GM12878 (cell line): Measurements from ENCODE around the gene MYBL2. TPM values are rescaled to one million over a fixed set of nuclear protein-coding genes. Genes with fewer than 3 reads are reported as not detected.

Source experiments
- ATF2 ChIP-seq: IDR thresholded peaks from 2 replicates; pipeline ENCODE4 v1.6.1; 2012; ENCODE audit warnings: low read length, inconsistent platforms
- BCL11A ChIP-seq: IDR thresholded peaks from 2 replicates; pipeline ENCODE4 v1.6.1; 2011; ENCODE audit warnings: low read depth, low read length
- CHD2 ChIP-seq: IDR thresholded peaks from 2 replicates; pipeline ENCODE4 v1.6.1; 2011; ENCODE audit warnings: low read depth, low read length, improper control_type of control experiment, borderline replicate concordance
- CREM ChIP-seq: IDR thresholded peaks from 2 replicates; pipeline ENCODE4 v1.6.1; 2014; ENCODE audit warnings: antibody characterized with exemption, low read depth
- DPF2 ChIP-seq: fragments of 450-650 bp; IDR thresholded peaks from 2 replicates; pipeline ENCODE4 v1.6.1; 2017; ENCODE audit warnings: mild to moderate bottlenecking
- EED ChIP-seq: sonication (generic); IDR thresholded peaks from 2 replicates; pipeline ENCODE4 v1.6.1; 2016; ENCODE audit warnings: antibody characterized with exemption, low read depth
- HCFC1 ChIP-seq: fragments of 150-350 bp; IDR thresholded peaks from 2 replicates; pipeline ENCODE4 v1.6.1; 2014; ENCODE audit warnings: low read length
- HDAC6 ChIP-seq: fragments of 200-600 bp; sonication (generic); IDR thresholded peaks from one replicate; pipeline ENCODE4 v1.8.0; 2017; ENCODE audit warnings: antibody characterized with exemption; ENCODE audit not compliant: unreplicated experiment
- IKZF1 ChIP-seq: fragments of 450-650 bp; conservative IDR thresholded peaks from 2 replicates; pipeline ENCODE4 v1.6.1; 2017; ENCODE audit warnings: antibody characterized with exemption, mild to moderate bottlenecking
- IKZF2 ChIP-seq, 2 experiments: fragments of 450-650 bp; IDR thresholded peaks; 2 replicates each; pipeline ENCODE4 v1.6.1; 2017; ENCODE audit warnings: mild to moderate bottlenecking in 2 of 2, moderate library complexity in 2 of 2
- MEF2B ChIP-seq: fragments of 450-650 bp; IDR thresholded peaks from 2 replicates; pipeline ENCODE4 v1.6.1; 2018; ENCODE audit warnings: mild to moderate bottlenecking, moderate library complexity; ENCODE audit not compliant: partially characterized antibody, poor library complexity, severe bottlenecking
- NFIC ChIP-seq: IDR thresholded peaks from 2 replicates; pipeline ENCODE4 v1.6.1; 2012; ENCODE audit warnings: low read depth, mild to moderate bottlenecking, inconsistent platforms, low read length, moderate library complexity
- NRF1 ChIP-seq: conservative IDR thresholded peaks from 2 replicates; pipeline ENCODE4 v1.6.1; 2011; ENCODE audit warnings: mild to moderate bottlenecking, low read depth, low read length, improper control_type of control experiment
- PML ChIP-seq: IDR thresholded peaks from 2 replicates; pipeline ENCODE4 v1.6.1; 2012; ENCODE audit warnings: low read length, inconsistent platforms
- RAD51 ChIP-seq: fragments of 450-650 bp; IDR thresholded peaks from 2 replicates; pipeline ENCODE4 v1.6.1; 2016; ENCODE audit warnings: moderate library complexity, mild to moderate bottlenecking, inconsistent platforms
- RELA ChIP-seq: fragments of 450-650 bp; IDR thresholded peaks from 2 replicates; pipeline ENCODE4 v1.8.0; 2014; ENCODE audit warnings: borderline replicate concordance; ENCODE audit not compliant: partially characterized antibody
- RUNX3 ChIP-seq: IDR thresholded peaks from 2 replicates; pipeline ENCODE4 v1.6.1; 2012; ENCODE audit warnings: low read length, inconsistent platforms
- SMAD1 ChIP-seq: fragments of 450-650 bp; IDR thresholded peaks from 2 replicates; pipeline ENCODE4 v1.6.1; 2018; ENCODE audit warnings: mild to moderate bottlenecking, low read depth; ENCODE audit not compliant: partially characterized antibody
- SMC3 ChIP-seq: IDR thresholded peaks from 2 replicates; pipeline ENCODE4 v1.6.1; 2011; ENCODE audit warnings: low read length, improper control_type of control experiment, borderline replicate concordance
- SP1 ChIP-seq: IDR thresholded peaks from one replicate; pipeline ENCODE4 v1.6.1; 2011; ENCODE audit warnings: low read depth, low read length
- TCF12 ChIP-seq: IDR thresholded peaks from 2 replicates; pipeline ENCODE4 v1.6.1; 2011; ENCODE audit warnings: low read depth, mild to moderate bottlenecking, low read length
- TCF3 ChIP-seq: IDR thresholded peaks from 2 replicates; pipeline ENCODE4 v1.6.1; 2012; ENCODE audit warnings: low read depth, mild to moderate bottlenecking, low read length, borderline replicate concordance; ENCODE audit not compliant: insufficient read depth
- WRNIP1 ChIP-seq: IDR thresholded peaks from 2 replicates; pipeline ENCODE4 v1.6.1; 2011; ENCODE audit warnings: low read depth, low read length, improper control_type of control experiment, borderline replicate concordance
- YBX1 ChIP-seq: fragments of 450-650 bp; IDR thresholded peaks from 2 replicates; pipeline ENCODE4 v1.6.1; 2016; ENCODE audit warnings: antibody characterized with exemption
- ZZZ3 ChIP-seq: IDR thresholded peaks from 2 replicates; pipeline ENCODE4 v1.6.1; 2011; ENCODE audit warnings: low read depth; ENCODE audit not compliant: control insufficient read depth, insufficient read length
- polyA plus RNA-seq, 11 experiments: library from polyadenylated mRNA; depleted of rRNA in 4 of 11; unstranded in 6 of 11; stranded (reverse) in 5 of 11; fragments of >200 nt; fragmentation: Nextera tagmentation in 4 of 11; fragmentation: Illumina TruSeq in 1 of 11; extraction: Ambion mirVana in 4 of 11; extraction: Trizol in 1 of 11; gene quantifications; 1 replicate in 1 of 11; 2 replicates in 10 of 11; pipeline versions ENCODE4 v1.2.1 to v1.2.3, GENCODE V29; 2011 to 2016; ENCODE audit warnings: inconsistent platforms in 2 of 11, missing spikeins in 2 of 11, low read depth in 1 of 11
- total RNA-seq, 4 experiments: library from RNA; depleted of rRNA in 3 of 4; stranded (reverse); fragments of >200 nt in 3 of 4; fragmentation: Illumina TruSeq in 1 of 4; extraction: Trizol in 1 of 4; gene quantifications; 2 replicates each; pipeline versions ENCODE4 v1.2.1 to v1.2.3, GENCODE V29; 2013 to 2021
- TF ChIP-seq, protein P1 (sequence below): fragments of 450-650 bp; IDR thresholded peaks from 2 replicates; pipeline ENCODE4 v1.6.1; 2017; ENCODE audit warnings: mild to moderate bottlenecking, low read depth, inconsistent platforms; ENCODE audit not compliant: poor library complexity, severe bottlenecking
- TF ChIP-seq, protein P2 (sequence below): IDR thresholded peaks from 2 replicates; pipeline ENCODE4 v1.6.1; 2011; ENCODE audit warnings: low read depth, low read length, improper control_type of control experiment, borderline replicate concordance
- TF ChIP-seq, protein P3 (sequence below): IDR thresholded peaks from 2 replicates; pipeline ENCODE4 v1.6.1; 2012; ENCODE audit warnings: low read depth, low read length, improper control_type of control experiment

MYBL2 gene
- total and polyA plus RNA-seq, 10 of the 15 experiments (the other 5 are each of a cell fraction or from before 2014, with no cell fraction given), result 4.5 to 213 (median 74.2) TPM

- TF ChIP-seq TCF12 (peak; percentile 100), EED (peak; percentile 76; the same call in 1 of the 2 replicates), TCF3 (peak; percentile 100), SMAD1 (no peak), RUNX3 (peak; percentile 85), NFIC (peak; percentile 34; the same call in 1 of the 2 replicates), CHD2 (peak; percentile 59), SMC3 (0 out of 2 replicates have a peak, but pooled peaks have one; percentile 2), MEF2B (peak; percentile 40), ZZZ3 (no peak), HDAC6 (no peak), YBX1 (no peak), NRF1 (no peak), CREM (peak; percentile 88), RAD51 (peak; percentile 64; the same call in 1 of the 2 replicates), RELA (peak; percentile 21), ATF2 (peak; percentile 45; the same call in 1 of the 2 replicates), PML (0 out of 2 replicates have a peak, but pooled peaks have one; percentile 32), IKZF1 (peak; percentile 72), HCFC1 (peak; percentile 43), WRNIP1 (no peak), SP1 (peak; percentile 85), IKZF2 (IDR thresholded peaks at IDR 0.05) (peak; percentile 73 to 75), BCL11A (peak; percentile 79), DPF2 (peak; percentile 58; the same call in 1 of the 2 replicates)
- TF ChIP-seq, protein P1, sequence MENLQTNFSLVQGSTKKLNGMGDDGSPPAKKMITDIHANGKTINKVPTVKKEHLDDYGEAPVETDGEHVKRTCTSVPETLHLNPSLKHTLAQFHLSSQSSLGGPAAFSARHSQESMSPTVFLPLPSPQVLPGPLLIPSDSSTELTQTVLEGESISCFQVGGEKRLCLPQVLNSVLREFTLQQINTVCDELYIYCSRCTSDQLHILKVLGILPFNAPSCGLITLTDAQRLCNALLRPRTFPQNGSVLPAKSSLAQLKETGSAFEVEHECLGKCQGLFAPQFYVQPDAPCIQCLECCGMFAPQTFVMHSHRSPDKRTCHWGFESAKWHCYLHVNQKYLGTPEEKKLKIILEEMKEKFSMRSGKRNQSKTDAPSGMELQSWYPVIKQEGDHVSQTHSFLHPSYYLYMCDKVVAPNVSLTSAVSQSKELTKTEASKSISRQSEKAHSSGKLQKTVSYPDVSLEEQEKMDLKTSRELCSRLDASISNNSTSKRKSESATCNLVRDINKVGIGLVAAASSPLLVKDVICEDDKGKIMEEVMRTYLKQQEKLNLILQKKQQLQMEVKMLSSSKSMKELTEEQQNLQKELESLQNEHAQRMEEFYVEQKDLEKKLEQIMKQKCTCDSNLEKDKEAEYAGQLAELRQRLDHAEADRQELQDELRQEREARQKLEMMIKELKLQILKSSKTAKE, result peak; percentile 74
- TF ChIP-seq, protein P2, sequence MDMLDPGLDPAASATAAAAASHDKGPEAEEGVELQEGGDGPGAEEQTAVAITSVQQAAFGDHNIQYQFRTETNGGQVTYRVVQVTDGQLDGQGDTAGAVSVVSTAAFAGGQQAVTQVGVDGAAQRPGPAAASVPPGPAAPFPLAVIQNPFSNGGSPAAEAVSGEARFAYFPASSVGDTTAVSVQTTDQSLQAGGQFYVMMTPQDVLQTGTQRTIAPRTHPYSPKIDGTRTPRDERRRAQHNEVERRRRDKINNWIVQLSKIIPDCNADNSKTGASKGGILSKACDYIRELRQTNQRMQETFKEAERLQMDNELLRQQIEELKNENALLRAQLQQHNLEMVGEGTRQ, result no peak; the same call in 1 of the 2 replicates
- TF ChIP-seq, protein P3, sequence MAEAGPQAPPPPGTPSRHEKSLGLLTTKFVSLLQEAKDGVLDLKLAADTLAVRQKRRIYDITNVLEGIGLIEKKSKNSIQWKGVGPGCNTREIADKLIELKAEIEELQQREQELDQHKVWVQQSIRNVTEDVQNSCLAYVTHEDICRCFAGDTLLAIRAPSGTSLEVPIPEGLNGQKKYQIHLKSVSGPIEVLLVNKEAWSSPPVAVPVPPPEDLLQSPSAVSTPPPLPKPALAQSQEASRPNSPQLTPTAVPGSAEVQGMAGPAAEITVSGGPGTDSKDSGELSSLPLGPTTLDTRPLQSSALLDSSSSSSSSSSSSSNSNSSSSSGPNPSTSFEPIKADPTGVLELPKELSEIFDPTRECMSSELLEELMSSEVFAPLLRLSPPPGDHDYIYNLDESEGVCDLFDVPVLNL, result no peak
Observed at GRCh38 chr20:43681991-43682410, 15.1 kb downstream of the MYBL2 start (continued).
